Liver (tissue), 3 donors: Measurements from ENCODE around the gene RTF2.

Experiments
- GABPA ChIP-seq, 2 donors: IDR thresholded peaks in 1 of 2; conservative IDR thresholded peaks in 1 of 2; 2 replicates each; pipeline ENCODE4 v1.6.1; 2016; ENCODE audit warnings: antibody characterized with exemption in 2 of 2, mild to moderate bottlenecking in 1 of 2, moderate library complexity in 1 of 2
- JUND ChIP-seq, 2 donors: IDR thresholded peaks; 2 replicates each; pipeline ENCODE4 v1.6.1; 2016; ENCODE audit warnings: antibody characterized with exemption in 2 of 2
- MAX ChIP-seq: IDR thresholded peaks from 2 replicates; pipeline ENCODE4 v1.6.1; 2016; ENCODE audit warnings: antibody characterized with exemption
- NR2F2 ChIP-seq: IDR thresholded peaks from 2 replicates; pipeline ENCODE4 v1.6.1; 2016; ENCODE audit warnings: antibody characterized with exemption
- RAD21 ChIP-seq, 2 donors: IDR thresholded peaks; 2 replicates each; pipeline ENCODE4 v1.6.1; 2016; ENCODE audit warnings: antibody characterized with exemption in 2 of 2, mild to moderate bottlenecking in 2 of 2
- REST ChIP-seq: IDR thresholded peaks from 2 replicates; pipeline ENCODE4 v1.6.1; 2016; ENCODE audit warnings: antibody characterized with exemption, mild to moderate bottlenecking
- RXRA ChIP-seq, 2 donors: IDR thresholded peaks; 2 replicates each; pipeline ENCODE4 v1.6.1; 2017 to 2018; ENCODE audit warnings: antibody characterized with exemption in 2 of 2, mild to moderate bottlenecking in 1 of 2
- SP1 ChIP-seq: IDR thresholded peaks from 2 replicates; pipeline ENCODE4 v1.6.1; 2018; ENCODE audit warnings: antibody characterized with exemption, mild to moderate bottlenecking
- TAF1 ChIP-seq: conservative IDR thresholded peaks from 2 replicates; pipeline ENCODE4 v1.6.1; 2016; ENCODE audit warnings: antibody characterized with exemption, mild to moderate bottlenecking
- YY1 ChIP-seq: IDR thresholded peaks from 2 replicates; pipeline ENCODE4 v1.6.1; 2016; ENCODE audit warnings: antibody characterized with exemption, mild to moderate bottlenecking
- ZBTB33 ChIP-seq: IDR thresholded peaks from 2 replicates; pipeline ENCODE4 v1.6.1; 2016; ENCODE audit warnings: antibody characterized with exemption
- TF ChIP-seq, protein P1 (sequence below): fragments of 150-350 bp; IDR thresholded peaks from 2 replicates; pipeline ENCODE4 v1.5.1; 2017; ENCODE audit warnings: improper control_type of control experiment, low read depth, low read length; ENCODE audit not compliant: missing input control
- TF ChIP-seq, protein P2 (sequence below): IDR thresholded peaks from 2 replicates; pipeline ENCODE4 v1.6.1; 2016; ENCODE audit warnings: antibody characterized with exemption
- donor health status: healthy.
- donor health status: healthy.

GRCh38 chr20:56540415-56540814 lies 72.0 kb downstream of the RTF2 start:
- TF ChIP-seq GABPA (IDR thresholded peaks at IDR 0.05 in 1 of 2, conservative IDR thresholded peaks at IDR 0.05 in 1 of 2) (no peak), REST (no peak), ZBTB33 (no peak), MAX (no peak), SP1 (no peak), YY1 (no peak), NR2F2 (no peak), JUND (IDR thresholded peaks at IDR 0.05) (no peak), TAF1 (no peak), RXRA (IDR thresholded peaks at IDR 0.05) (no peak), RAD21 (IDR thresholded peaks at IDR 0.05) (no peak)
- TF ChIP-seq, protein P1, sequence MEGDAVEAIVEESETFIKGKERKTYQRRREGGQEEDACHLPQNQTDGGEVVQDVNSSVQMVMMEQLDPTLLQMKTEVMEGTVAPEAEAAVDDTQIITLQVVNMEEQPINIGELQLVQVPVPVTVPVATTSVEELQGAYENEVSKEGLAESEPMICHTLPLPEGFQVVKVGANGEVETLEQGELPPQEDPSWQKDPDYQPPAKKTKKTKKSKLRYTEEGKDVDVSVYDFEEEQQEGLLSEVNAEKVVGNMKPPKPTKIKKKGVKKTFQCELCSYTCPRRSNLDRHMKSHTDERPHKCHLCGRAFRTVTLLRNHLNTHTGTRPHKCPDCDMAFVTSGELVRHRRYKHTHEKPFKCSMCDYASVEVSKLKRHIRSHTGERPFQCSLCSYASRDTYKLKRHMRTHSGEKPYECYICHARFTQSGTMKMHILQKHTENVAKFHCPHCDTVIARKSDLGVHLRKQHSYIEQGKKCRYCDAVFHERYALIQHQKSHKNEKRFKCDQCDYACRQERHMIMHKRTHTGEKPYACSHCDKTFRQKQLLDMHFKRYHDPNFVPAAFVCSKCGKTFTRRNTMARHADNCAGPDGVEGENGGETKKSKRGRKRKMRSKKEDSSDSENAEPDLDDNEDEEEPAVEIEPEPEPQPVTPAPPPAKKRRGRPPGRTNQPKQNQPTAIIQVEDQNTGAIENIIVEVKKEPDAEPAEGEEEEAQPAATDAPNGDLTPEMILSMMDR: no peak
- TF ChIP-seq, protein P2, sequence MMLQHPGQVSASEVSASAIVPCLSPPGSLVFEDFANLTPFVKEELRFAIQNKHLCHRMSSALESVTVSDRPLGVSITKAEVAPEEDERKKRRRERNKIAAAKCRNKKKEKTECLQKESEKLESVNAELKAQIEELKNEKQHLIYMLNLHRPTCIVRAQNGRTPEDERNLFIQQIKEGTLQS: no peak
